Amygdala (tissue), 56 donors: Measurements from ENCODE around the gene CCIN.
"Not testable (repeated sequence)": the region's sequence is repeated elsewhere in the genome, so short reads cannot be mapped to it uniquely, and the experiment has no call there.

Source experiments
- DNase-seq, 56 donors: peaks; one replicate each; lab custom pipeline; 2025; lab: John Stamatoyannopoulos, UW

CCIN gene

GRCh38 chr9:36169166-36169565, at the start of gene CCIN:
TSS of gene CCIN (plus strand) at chr9:36169388. CDS start at chr9:36169503, 115 bp downstream.
- DNase-seq, result no peak

DNA sequence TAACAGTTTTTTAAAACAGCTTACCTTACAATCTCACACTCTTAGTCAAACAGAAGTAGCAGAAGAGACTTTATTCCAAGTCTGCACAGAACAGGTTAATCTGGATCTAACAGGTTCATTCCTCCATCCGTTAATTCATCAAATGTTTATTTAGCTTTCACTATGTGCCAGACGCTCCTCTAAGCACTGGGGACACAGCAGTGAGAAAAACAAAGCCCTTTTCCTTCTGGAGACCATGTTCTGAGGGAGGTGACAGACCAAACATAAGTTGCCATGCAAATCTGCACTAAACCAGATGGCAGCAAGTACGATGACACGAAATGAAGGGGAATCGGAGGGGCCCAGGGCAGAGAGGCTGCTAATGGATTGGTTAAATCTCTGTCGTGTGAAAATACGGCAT, 49.7 kb upstream of the CCIN start:
- DNase-seq, result no peak

- no peak for DNase-seq
Observed at GRCh38 chr9:36120705-36121104, 48.5 kb upstream of the CCIN start.

GRCh38 chr9:36121971-36122370, 47.2 kb upstream of the CCIN start:
- DNase-seq, result no peak

- DNase-seq, result no peak
Observed at GRCh38 chr9:36123515-36123914, 45.7 kb upstream of the CCIN start.

DNA sequence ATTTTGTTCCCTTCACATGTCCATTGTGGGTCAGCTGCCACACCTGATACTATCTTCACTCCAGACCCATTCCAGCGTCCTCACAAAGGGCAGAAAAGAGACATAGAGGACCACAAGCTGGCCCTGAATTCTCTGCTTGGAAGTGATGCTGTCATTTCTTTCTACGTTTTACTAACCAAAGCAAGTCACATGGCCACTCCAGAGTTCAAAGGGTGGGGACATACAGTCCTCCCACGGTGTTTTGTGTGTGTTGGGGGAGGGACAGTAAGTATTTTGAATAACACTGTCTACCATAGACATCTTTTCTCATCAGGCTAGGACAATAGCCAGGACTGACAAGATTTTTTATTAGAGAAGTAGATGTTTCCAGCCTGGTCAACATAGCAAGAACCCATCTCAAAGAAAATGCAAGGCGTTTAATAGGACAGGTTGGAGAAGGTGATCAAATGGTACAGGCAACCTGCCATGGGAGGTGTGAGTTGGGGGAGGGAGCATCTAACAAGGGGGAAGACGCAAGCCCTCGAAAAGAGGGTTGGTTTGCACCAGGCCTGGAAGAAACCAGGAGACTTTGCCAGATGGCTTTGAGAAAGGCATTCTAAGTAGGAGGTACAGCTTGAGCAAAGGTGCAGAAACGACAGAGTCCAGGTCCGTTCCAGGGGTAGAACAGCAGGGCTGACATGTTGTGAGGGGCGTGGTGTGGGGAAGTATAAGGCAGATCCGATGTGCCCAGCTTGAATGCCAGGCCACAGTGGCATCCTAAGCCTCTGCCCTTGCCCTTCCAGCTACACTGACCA, 43.9 kb upstream of the CCIN start:
- DNase-seq, result no peak

DNA sequence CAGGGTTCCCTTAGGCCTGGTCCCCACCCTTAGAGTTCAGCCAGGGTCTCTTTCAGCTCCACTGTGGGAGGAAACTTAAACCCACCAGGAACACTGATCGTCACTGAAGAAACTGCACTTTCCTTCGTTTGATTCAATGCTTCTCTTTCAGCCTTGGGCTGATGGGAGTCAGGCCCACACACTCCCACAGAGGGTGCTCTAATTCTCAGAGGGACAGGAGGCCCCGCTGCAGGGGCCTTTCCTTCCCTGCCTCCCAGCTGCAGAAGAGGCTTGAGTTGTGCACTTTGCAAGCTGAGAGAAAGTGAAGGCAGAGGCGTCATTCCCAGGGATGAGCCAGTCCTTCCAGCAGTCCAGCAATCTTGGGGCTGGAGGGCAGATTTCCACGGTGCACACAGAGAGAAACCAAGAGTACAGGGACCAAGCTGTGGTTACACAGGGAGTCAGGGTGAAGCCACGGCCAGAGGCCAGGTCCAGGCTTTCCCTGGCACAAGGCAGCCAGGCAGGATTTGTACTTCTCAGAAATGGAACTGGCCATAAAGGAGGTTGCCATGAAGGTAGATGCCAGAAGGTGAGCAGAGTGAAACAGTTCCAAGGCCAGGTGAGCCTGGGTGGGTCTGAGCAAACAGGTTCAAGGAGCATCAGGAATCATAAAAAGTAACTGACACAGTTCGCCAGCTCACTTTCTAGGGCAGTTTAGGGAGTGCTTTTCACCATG, 43.0 kb upstream of the CCIN start:
- DNase-seq, result no peak

- peak in 1 of 56 donors; percentile 5 for DNase-seq
Observed at GRCh38 chr9:36127652-36128244, 41.4 kb upstream of the CCIN start.

- no peak for DNase-seq
Observed at GRCh38 chr9:36128349-36128748, 40.8 kb upstream of the CCIN start.

DNA sequence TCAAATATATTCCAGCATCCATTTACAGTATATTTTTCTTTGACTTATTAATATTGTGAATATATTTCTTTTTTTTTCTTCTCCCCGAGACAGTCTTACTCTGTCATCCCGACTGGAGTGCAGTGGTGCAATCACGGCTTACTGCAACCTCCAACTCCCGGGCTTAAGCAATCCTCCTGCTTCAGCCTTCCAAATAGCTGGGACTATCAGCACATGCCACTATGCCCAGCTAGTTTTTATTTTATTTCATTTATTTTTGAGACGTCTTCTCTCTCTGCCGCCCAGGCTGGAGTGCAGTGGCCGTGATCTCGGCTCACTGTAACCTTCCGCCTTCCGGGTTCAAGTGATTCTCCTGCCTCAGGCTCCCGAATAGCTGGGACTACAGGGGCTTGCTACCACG, 40.0 kb upstream of the CCIN start:
- no peak for DNase-seq

DNA sequence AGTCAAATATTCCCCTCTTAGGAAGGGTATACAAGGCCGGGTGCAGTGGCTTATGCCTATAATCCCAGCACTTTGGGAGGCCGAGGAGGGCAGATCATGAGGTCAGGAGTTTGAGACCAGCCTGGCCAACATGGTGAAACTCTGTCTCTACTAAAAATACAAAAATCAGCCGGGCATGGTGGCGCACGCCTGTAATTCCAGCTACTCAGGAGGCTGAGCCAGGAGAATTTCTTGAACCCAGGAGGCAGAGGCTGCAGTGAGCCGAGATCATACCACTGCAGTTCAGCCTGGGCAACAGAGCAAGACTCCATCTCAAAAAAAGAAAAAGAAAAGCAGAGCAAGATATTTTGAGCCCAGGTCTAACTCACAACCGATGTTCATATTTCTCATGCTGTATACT, 37.5 kb upstream of the CCIN start:
- DNase-seq, result not testable (repeated sequence)

- DNase-seq, result no peak
Observed at GRCh38 chr9:36132086-36132485, 37.1 kb upstream of the CCIN start.

- DNase-seq, result no peak
Observed at GRCh38 chr9:36134761-36135505, 34.3 kb upstream of the CCIN start.

GRCh38 chr9:36135741-36136271, 33.4 kb upstream of the CCIN start:
- DNase-seq, result peak in 1 of 56 donors; percentile 51

DNA sequence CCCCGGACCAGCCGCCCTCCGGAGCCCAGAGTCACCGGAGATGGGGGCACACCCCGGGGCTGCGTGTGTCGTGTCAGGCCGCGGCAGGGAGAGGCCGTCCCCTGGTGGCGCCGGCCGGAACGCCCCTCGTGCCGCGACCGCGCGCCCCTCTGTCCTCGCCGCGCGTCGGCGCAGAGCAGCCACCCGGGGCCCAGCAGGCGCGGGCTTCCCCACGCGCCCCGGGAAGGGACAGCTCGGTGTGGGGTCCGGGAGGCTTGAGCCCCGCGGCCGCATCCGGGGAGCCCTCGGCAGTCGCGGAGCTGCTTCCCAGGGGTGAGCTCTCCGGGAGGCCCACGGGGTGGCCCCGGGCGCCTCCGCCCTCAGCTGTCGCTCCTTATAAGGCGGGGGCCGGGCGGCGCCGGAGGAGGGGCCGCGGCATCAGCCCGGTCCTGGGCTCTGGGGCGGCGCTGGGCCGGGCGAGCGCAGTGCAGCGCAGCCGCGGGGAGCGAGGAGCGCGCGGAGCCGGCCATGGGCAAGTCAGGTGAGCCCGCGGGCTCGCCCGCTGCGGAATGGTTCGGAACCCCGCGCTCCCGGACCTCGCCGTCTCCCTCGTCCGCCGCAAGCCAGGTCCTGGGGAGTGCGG, 32.8 kb upstream of the CCIN start, which contains the start of gene GLIPR2:
Gene GLIPR2 (plus strand): TSS at position 462 of the 622 bp plus-strand sequence. CDS start 46 bp downstream, at position 508.
- peak in 43 of 56 donors; percentile 26 to 85 (median 58) for DNase-seq

GRCh38 chr9:36136894-36137391, 32.2 kb upstream of the CCIN start:
- peak in 3 of 56 donors; percentile 43 to 50 (median 49) for DNase-seq

- DNase-seq, result peak in 8 of 56 donors; percentile 12 to 46 (median 30)
Observed at GRCh38 chr9:36137392-36138004, 31.7 kb upstream of the CCIN start.

DNA sequence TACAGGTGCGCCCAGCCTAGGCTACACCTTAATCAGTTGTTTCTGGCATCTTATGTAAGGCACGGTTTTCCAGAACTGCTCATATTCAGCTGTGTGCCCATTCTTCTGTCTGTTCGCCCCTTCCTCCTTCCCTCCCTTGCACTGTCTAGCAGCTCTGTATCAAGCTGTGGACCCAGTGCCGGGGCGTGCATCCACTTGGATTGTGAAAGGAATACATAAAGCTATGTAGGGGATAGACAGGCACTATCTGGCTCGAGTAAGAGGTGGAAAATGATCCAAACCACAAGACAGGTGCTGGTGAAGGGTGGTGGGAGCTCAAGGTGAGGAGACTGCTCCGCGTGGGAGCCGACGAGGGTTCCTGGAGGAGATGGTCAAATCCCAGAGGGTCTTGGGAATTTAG, 30.7 kb upstream of the CCIN start:
- DNase-seq, result no peak

DNA sequence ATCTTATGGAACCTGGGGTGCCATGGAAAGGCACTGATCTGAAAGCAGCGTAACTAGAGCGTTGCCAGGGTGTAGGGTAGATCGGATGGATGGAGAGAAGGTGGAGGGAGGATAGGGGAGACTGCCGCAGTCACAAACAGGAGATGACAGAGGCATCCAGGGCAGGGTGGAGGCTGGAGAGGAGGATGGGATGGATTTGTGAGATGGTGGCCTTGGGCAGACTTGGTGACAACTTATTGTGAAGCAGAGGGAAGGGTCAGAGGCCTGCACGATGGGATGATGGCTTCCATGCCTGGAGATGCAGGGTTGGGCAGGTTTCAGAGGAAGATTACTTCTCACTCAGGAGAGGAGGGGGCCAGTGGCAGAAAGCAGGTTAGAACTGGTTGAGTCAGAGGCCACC, 30.3 kb upstream of the CCIN start:
- no peak for DNase-seq
